ENCODE data around the gene CHD6. TPM values are rescaled to one million over a fixed set of nuclear protein-coding genes. Genes with fewer than 3 reads are reported as not detected.

CHD6 gene
- total RNA-seq, 4 donors from 2014 or later, result 21.5 to 130 (median 33.6) TPM

- DNase-seq, result no peak
- no peaks in the 10 kb centered on the region for H3K36me3 ChIP-seq
Observed at GRCh38 chr20:41552295-41553068, 65.7 kb downstream of the CHD6 start.

DNA sequence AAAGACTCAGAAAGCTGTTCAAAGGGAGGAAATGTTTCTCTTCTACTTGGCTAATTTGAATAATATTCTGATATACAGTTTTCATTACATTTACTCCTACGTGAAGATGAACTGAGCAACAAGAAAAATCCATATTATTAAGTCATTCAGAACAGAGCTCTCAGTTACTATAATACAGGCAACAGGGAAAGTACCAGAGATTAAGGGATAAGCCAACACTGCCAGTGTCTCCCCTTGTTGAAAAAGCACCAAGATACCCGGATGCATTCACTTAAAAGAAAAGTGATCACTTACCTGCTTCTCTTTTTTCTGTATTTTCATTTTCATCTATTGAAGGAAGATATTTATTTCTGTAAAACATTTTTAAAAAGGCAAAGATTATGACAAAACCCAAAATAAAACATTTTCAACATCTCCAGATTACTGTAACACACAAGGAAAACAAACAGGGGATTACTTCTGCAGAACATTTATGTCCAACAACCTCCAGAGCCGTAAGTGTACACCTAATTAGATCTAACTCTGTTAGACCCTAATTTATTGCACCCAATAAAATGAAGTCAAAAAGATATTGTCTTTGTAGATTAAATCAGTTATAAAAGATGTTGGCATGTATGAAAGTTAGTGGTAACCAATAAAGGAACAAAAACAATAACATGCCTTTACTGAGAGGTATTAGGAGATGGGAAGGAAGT lies 67.0 kb downstream of the CHD6 start:
- Histone ChIP-seq H3K27me3 (no peaks in the 10 kb centered on the region), H3K36me3 (no peaks in the 10 kb centered on the region), H3K4me1 (no peaks in the 10 kb centered on the region), H3K9me3 (no peaks in the 10 kb centered on the region), H3K4me3 (no peak overlapping the region), H3K27ac (no peak overlapping the region)
- no peak for DNase-seq
- TF ChIP-seq POLR2A (IDR thresholded peaks at IDR 0.05), result no peak
- no peak for TF ChIP-seq CTCF (IDR thresholded peaks at IDR 0.05)

More at GRCh38 chr20:41552295-41553068, 65.7 kb downstream of the CHD6 start:
- Histone ChIP-seq H3K4me3 (no peak overlapping the region), H3K27ac (no peak overlapping the region), H3K9me3 (no peaks in the 10 kb centered on the region), H3K4me1 (no peaks in the 10 kb centered on the region), H3K27me3 (no peaks in the 10 kb centered on the region)
- no peak for TF ChIP-seq CTCF (IDR thresholded peaks at IDR 0.05)
- TF ChIP-seq POLR2A (IDR thresholded peaks at IDR 0.05), result no peak

DNA sequence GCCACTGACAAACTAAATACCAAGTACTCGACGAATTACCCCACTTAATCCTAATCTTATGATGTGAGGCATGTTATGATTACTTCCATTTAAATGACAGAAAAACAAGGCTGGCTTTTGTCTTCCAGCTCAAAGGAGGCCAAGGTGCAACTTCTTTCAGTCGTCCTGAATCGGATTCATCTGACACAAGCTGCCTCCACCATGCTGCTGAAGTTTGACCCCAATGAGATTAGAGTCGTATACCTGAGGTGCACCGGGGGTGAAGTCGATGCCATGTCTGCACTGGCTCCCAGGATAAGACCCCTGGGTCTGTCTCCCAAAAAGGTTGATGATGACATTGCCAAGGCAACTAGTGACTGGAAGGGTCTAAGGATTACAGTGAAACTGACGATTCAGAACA lies 71.0 kb downstream of the CHD6 start:
- TF ChIP-seq POLR2A (IDR thresholded peaks at IDR 0.05), result no peak
- TF ChIP-seq CTCF (IDR thresholded peaks at IDR 0.05), result no peak
- H3K4me3 ChIP-seq, result no peak overlapping the region
- no peak for DNase-seq
- no peaks in the 10 kb centered on the region for H3K4me1 ChIP-seq
- H3K27ac ChIP-seq, result no peak overlapping the region
- H3K36me3 ChIP-seq, result no peaks in the 10 kb centered on the region
- H3K9me3 ChIP-seq, result no peaks in the 10 kb centered on the region
- H3K27me3 ChIP-seq, result no peaks in the 10 kb centered on the region

GRCh38 chr20:41546535-41546934 lies 71.6 kb downstream of the CHD6 start:
- no peak for TF ChIP-seq CTCF (IDR thresholded peaks at IDR 0.05)
- no peak for TF ChIP-seq POLR2A (IDR thresholded peaks at IDR 0.05)
- Histone ChIP-seq H3K4me1 (no peaks in the 10 kb centered on the region), H3K4me3 (no peak overlapping the region), H3K36me3 (no peaks in the 10 kb centered on the region), H3K27me3 (no peaks in the 10 kb centered on the region), H3K27ac (no peak overlapping the region), H3K9me3 (no peaks in the 10 kb centered on the region)
- no peak for DNase-seq

DNA sequence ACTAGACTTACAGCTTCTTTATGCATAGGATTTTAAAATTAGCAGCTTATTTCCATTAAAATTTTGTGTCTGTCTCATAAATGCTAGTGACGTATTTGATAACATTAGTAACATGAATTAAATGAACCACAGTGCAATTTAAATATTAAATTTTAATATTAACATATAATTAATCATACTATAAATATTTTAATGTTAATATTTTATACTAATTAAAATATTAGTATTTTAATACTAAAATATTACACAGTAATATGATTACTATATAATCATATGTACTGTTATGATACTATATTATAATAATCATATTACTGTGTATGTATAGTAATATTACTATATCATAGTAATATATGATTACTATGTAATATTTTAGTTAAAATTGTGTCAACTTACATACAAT lies 73.7 kb downstream of the CHD6 start:
- TF ChIP-seq POLR2A (IDR thresholded peaks at IDR 0.05) (no peak), CTCF (IDR thresholded peaks at IDR 0.05) (no peak)
- Histone ChIP-seq H3K36me3 (no peaks in the 10 kb centered on the region), H3K9me3 (no peaks in the 10 kb centered on the region), H3K4me1 (no peaks in the 10 kb centered on the region), H3K27ac (no peak overlapping the region), H3K27me3 (no peaks in the 10 kb centered on the region), H3K4me3 (no peak overlapping the region)
- DNase-seq, result no peak
